Amniotic stem cell (primary cell): Measurements from ENCODE around the gene SENP5.
"Not testable (repeated sequence)": the region's sequence is repeated elsewhere in the genome, so short reads cannot be mapped to it uniquely, and the experiment has no call there.

Experiments used
- DNase-seq: peaks from one replicate; lab custom pipeline; 2025; lab: John Stamatoyannopoulos, UW

Gene SENP5, protein sequence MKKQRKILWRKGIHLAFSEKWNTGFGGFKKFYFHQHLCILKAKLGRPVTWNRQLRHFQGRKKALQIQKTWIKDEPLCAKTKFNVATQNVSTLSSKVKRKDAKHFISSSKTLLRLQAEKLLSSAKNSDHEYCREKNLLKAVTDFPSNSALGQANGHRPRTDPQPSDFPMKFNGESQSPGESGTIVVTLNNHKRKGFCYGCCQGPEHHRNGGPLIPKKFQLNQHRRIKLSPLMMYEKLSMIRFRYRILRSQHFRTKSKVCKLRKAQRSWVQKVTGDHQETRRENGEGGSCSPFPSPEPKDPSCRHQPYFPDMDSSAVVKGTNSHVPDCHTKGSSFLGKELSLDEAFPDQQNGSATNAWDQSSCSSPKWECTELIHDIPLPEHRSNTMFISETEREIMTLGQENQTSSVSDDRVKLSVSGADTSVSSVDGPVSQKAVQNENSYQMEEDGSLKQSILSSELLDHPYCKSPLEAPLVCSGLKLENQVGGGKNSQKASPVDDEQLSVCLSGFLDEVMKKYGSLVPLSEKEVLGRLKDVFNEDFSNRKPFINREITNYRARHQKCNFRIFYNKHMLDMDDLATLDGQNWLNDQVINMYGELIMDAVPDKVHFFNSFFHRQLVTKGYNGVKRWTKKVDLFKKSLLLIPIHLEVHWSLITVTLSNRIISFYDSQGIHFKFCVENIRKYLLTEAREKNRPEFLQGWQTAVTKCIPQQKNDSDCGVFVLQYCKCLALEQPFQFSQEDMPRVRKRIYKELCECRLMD

DNA sequence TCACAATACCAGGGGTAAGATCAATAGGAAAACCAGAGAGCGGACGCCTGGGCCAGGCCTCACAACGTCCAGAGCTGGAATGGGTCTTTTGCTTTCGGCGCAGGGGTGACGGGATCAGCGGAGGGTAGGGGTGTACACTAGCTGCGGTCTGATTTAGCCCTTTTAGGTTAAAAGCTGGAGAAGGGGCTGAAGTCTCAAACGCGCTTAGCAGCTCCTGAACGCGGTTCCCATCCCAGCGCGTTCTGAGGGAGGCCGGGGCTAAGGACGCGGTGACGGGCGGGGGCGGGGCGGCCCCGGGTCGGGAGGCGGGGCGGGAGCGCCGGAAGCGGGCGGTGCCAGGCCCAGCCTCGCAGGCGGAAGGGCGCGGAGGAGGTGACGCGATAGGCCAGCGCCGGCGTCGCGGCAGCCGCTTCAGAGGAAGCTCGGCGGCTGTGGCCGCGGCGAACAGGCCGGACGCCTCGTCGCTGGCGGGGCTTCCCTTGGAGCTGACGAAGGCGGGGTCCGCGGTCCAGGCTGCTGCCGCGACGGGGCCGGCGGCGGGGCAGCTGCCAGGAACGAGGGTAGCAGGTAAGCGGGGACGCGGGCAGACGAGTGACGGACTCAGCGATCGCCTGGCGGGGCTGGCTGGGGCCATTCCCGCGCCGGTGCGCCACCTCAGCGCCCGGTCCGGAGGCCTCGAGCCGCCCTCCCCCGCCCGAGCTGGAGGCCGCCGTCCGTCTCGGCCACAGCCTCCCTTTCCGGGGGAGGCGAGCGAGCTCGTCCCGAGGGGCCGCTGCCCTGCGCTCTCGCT, at the start of gene SENP5:
Gene SENP5, plus strand, starts transcription at position 414 of the 790 bp plus-strand sequence. CDS start 17,262 bp downstream, outside the sequence.
- DNase-seq, result peak; percentile 79

DNA sequence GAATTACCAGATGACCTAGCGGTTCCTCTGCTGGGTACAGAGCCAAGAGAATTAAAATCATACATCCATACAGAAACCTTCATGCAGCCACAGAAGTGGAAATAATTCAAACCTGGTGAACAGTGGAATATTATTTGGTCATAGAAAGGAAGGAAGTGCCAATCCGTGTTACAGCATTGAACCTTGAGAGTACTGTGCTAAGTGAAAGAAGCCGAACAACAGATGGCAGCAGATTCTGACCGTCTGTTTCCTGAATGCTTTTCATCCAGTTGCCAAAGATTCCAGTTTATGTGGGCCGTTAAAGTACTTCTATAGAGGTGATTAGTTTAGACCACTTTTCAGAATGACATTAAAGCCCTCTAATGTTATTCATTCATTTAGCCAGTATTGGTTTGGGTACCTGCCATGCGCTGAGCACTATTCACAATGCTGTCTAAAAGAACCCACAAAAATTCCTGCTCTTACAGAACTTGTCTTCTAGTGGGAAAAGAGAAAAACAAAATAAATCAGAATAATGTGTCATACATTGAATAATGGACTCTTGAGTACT, 45.8 kb upstream of the SENP5 start:
- no peak for DNase-seq

DNA sequence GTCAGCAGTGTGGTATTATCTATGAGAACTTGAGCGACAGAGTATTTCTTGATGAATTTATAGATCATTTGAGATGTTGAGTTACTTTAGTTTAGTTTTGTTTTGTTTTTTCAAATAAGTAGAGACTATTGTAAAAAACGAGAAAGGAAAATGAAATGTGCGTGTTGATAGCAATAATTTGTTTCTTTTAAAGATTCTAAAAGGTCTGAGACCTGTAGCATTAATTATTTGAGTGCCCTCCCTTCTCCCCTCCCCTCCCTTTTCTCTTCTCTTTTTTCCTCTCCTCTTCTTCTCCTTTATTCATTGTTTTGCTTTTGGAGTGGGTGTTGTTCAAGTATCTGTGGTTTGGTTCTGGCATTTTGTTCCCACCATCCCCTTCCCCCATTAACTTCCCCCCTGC, 38.1 kb upstream of the SENP5 start:
- not testable (repeated sequence) for DNase-seq

DNA sequence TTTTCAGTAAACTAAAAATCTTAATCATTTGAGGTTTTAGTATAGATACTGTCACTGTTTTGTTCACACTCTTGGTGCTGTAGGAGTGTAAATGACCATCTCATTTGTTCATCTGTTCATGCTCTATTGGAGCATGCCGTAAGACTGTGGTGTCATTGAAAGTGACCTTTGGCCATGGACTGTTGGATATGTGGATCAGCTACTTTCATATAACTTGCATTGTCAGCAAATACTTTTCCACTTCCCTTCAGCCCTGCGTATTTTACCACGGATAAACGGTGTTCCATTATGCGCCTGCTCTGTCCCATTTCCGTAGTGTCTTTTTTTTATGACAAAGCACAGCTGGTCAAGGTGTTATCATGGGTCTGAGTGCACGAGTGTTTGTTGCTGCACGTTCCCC, 32.6 kb upstream of the SENP5 start:
- DNase-seq, result no peak

DNA sequence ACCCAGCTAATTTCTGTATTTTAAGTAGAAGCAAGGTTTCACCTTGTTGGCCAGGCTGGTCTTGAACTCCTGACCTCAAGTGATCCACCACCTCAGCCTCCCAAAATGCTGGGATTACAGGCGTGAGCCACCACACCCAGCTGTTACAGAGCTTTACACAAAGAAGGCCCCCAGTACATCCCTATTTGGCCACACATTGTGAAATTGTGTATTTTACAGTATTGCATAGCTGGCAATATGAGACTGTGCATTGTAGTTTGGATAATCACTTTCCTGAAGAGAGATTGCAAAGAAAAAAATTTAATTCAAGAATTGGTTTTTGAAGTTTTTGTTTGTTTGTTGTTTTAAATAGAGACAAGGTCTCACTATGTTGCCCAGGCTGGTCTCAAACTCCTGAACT, 31.1 kb upstream of the SENP5 start:
- not testable (repeated sequence) for DNase-seq

DNA sequence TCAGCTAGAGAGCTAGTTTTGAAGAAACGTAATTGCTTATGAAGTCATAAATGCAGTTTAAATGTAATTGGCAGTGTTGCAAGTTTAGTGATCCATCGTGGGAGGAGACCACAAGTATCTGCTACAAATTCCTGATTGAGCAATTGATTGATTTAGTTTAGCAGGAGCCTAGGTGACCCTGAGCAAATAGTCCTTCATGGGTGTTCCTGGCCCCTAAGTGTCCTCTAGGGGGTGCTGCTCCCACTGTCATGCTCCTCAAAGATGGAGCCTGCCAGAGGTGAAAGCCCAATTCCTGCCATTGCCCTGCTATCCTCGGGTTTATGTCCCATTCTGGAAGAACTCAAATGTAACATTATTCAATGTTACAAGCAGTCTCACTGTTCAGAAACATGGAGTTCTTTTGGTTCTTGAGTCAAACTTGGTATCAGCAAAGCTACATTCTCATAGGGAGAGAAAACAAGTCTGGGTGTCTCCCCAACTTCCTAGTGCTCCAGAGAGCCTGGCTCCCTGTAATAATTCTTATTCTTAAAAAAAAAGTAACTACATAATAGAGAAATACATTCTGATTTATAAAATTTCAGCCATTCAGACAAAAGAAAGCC, 29.8 kb upstream of the SENP5 start:
- no peak for DNase-seq

DNA sequence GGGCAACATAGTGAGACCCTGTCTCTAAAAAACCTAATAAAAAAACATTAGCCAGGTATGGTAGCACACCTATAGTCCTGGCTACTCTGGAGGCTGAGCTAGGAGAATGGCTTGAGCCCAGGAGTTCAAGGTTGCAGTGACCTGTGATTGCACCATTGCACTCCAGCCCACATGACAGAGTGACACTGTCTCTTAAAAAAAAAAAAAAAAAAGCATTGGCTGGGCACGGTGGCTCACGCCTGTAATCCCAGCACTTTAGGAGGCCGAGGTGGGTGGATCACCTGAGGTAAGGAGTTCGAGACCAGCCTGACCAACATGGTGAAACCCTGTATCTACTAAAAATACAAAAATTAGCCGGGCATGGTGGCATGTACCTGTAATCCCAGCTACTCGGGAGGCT, 28.4 kb upstream of the SENP5 start:
- DNase-seq, result not testable (repeated sequence)

DNA sequence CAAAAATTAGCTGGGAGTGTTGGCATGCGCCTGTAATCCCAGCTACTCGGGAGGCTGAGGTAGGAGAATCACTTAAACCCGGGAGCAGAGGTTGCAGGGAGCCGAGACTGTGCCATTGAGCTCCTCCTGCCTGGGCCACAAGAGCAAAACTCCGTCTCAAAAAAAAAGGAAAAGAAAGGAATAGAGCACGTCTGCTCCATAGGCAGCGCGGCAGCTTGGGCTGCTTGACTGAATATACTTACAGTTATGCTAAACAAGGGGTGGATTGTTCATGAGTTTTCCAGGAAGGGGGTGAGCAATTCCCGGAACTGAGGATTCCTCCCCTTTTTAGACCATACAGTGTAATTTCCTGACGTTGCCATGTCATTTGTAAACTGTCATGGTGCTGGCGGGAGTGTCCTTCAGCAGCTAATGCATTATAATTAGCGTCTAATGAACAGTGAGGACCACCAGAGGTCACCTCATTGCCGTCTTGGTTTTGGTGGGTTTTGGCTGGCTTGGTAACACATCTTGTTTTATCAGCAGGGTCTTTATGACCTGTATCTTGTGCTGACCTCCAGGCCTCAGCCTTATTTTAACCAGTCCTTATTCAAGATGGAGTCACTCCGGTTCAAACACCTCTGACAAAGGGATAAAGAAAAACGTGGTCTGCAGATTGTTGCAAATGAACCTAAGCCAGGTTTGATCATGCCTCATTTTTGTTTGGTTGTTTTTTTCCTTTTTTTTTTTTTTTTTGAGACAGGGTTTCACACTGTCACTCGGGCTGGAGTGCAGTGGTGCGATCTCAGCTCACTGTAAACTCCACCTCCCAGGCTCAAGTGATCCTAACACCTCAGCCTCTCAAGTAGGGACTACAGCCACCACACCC, 24.9 kb upstream of the SENP5 start:
- DNase-seq, result no peak

DNA sequence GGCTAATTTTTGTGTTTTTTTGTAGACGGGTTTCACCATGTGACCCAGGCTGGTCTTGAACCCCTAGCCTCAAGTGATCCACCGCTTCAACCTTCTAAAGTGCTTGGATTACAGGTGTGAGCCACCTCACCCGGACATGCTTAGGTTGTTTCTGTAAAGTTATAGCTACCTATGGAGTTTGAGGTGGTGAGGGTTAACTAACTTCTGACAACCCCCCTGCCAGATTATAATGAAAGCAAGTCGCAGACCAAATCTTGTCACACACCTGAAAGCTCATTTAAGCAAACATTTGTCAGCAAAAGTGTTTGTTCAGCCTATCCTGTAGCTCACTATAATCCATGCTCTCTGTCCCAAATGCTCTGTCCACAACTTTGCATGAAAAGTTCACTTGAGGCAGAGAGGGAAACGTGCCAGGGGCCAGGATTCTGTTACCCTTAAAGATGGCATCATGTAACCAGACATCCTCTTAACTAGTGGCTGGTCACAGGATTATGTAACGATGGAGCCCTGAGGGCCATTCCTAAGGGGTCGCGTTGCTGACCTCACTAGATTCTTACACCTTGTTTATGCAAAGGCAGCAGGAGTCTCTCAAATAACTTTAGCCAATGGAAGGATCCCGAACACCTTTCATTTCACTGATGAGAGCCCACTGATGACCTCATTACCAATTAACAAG, 24.1 kb upstream of the SENP5 start:
- no peak for DNase-seq

DNA sequence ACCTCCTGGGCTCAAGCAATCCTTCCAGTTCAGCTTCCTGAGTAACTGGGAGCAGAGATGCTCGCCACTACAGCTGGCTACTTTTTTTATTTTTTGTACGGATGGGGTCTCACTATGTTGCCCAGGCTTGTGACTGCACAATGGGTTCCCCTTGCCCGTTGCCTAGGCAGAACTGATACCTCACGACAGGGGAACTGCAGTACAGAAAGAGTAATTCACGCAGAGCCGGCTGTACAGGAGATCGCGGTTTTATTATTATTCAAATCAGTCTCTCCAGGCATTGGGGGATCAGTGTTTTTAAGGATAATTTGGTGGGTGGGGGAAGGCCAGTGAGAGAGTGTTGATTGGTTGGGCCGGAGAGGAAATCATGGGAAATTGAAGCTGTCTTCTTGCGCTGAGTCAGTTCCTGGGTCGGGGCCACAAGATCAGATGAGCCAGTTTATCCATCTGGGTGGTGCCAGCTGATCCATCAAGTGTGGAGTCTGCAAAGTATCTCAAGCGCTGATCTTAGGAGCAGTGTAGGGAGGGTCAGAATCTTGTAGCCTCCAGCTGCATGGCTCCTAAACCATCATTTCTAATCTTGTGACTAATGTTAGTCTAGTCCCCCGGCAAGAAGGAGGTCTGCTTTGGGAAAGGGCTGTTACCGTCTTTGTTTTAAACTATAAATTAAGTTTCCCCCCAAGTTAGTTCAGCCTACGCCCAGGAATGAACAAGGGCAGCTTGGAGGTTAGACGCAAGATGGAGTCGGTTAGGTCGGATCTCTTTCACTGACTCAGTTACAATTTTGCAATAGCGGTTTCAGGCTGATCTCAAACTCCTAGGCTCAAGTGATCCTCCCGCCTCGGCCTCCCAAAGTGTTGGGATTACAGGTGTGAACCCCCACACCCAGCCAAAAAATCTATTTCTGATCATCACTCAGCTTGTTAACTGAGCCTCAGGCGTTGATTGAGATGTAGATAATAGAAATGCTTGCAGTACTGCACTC, 23.2 kb upstream of the SENP5 start:
- not testable (repeated sequence) for DNase-seq

DNA sequence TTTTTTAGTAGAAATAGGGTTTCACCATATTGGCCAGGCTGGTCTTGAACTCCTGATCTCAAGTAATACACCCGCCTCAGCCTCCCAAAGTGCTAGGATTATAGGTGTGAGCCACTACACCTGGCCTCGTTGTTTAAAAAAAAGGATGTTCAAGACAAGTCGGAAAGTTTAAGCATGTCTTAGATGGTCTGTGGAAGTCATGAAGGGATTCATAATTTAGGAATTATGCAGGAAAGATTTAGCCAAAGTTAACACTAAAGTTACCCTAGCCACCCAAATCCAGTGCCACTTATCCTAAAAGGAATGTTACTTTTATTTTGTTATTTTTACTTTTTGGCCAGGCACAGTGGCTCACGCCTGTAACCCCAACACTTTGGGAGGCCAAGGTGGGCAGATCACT, 19.3 kb upstream of the SENP5 start:
- not testable (repeated sequence) for DNase-seq

DNA sequence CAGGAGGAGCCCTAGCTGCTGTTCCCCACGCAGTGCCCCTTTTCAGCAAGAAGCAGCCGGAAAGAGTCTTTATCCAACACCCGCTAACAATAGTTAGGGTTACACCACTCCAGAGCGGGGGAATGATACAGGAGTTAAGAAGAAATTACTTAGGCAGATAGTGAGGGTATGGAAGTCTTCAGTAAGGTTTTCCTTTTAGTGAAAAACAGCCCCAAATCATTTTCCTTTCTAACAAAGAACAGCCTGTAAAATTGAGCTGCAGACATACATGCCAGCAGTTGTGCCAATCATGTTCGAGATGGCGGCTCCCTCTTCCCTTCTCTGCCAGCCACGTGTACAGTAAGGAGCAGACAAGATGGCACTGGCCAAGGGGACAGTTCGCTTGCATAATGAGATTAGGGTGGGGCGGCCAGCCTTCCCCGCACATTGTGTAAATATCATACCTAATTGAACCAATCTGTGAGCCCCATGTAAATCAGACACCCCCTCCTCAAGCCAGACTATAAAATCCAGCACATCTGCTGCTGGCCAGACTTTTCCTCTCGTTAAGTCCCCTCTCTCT, 18.5 kb upstream of the SENP5 start:
- no peak for DNase-seq

DNA sequence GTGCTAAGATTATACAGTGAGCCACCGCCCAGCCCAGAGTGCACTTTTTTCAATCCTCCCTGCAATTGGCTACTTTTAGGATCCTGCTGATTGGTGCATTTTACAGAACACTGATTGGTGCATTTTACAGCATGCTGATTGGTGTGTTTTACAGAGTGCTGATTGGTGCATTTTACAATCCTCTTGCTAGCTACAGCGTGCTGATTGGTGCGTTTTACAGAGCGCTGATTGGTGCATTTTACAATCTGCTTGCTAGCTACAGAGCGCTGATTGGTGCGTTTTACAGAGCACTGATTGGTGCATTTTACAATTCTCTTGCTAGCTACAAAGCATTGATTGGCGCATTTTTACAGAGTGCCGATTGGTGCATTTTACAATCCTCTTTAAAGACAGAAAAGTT, 4.7 kb upstream of the SENP5 start:
- not testable (repeated sequence) for DNase-seq

DNA sequence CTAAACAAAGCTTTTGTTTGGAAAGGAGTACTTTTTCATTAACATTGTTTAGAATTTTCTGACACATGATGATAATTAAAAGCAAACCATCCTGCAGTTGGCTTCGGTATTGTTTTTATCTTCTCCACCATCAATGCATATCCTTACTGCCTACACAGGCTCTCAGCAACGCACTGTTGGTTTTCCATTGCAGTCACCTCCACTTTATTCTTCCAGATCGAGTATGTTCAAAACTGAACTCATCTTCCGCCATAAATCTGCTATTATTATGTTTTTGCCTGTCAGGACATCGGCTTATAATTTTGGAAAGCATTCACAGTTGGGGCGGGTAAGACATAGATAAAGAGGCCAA, 589 bp upstream of the SENP5 start:
- no peak for DNase-seq

DNA sequence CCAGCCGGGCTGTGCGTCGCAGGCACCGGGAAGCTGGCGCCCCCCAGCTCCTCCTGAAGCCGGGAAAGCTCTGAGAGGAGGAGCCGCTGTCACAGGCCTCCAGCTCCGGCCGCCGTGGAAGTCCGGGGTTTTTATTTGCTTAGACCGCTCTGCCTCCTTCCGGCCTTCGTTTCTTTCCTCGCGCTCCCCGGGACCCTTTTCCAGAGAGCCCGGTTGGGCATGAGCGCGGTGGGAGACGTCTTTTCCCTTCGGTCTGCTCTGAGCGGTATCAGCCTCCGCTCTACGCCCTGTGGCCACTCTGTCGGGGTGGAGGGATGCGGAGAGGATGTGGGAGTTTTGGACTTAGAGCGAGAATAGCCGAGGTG, 559 bp downstream of the SENP5 start:
- no peak for DNase-seq

DNA sequence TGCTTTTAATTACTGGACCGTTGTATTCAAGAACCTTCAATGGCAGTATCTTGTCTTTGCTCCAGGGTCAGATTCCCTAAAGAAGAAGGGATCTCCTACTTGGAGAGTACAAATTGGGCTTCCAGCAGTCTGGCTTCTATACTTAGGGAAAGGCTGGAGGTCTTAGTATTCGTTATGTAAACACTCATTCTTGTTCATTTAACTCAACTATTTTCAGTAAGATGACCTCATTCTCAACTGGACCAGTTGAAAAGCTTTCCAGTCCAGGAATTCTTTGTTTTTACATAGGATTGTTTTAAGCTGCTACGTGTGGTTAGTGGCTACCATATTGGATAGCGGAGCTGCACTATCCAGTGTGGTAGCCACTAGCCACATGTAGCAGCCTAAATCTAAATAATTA, 4.6 kb downstream of the SENP5 start:
- no peak for DNase-seq

DNA sequence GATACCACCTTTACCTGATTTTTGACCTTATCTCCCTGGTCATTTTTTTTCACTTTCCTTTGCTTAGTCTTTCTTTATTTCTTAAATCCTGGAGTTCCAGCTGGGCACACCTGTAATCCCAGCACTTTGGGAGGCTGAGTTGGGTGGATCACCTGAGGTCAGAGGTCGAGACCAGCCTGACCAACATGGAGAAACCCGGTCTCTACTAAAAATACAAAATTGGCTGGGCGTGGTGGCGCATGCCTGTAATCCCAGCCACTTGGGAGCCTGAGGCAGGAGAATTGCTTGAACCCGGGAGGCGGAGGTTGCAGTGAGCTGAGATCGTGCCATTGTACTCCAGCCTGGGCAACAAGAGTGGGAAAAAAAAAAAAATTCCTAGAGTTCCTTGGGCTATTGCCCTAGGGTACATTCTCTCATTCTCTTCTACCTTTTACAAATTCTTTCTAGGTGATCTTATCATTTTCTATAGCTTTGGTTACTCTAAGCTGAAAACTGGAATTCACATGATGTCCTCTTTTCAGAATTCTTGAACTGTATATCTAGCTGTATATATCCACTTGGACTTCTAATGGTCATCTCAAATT, 6.9 kb downstream of the SENP5 start:
- DNase-seq, result not testable (repeated sequence)

DNA sequence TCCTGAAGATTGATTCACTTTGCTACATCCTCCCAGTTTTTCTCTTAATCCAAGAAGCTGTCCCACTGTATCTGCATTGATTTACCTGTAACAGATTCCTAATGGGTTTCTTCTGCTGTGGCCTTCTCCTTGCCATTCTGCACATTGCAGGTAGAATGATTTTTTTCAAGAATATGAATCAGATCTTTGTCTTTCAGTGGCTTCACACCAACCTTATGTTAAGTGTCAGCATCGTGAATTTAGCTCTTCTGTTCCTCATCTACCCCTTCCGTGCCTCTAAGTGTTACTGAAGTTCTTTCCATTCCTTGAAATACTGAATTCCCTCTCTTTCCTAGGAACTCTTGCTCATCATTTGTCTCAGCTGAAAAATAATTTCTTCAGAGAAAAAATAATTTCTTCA, 7.5 kb downstream of the SENP5 start:
- DNase-seq, result no peak
